Measurements from ENCODE around the gene MTMR2. TPM values are rescaled to one million over a fixed set of nuclear protein-coding genes. Genes with fewer than 3 reads are reported as not detected.

Gene MTMR2
- total and polyA plus RNA-seq, 2 of the 13 experiments (the other 11 are each of a cell fraction or from before 2014, with no cell fraction given) = 12.7 to 22.3 TPM

DNA sequence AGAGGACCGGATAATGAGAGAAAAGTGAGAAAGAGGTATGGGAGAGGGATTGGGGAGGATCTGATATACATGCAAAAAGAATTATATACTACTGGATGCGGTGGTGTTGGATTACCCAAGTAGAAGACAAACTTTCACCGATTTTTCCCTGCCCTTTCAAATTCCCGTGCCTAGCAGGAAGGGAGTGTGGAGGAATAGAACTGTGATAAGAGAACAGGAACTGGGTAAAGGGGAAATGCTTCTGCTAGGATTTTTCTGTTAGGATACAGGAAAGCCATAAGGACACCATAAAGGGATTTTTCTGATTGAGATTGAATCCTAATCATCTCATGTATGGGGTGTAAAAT is 480 bp upstream of the MTMR2 start (continued):
- TF ChIP-seq, protein P1, sequence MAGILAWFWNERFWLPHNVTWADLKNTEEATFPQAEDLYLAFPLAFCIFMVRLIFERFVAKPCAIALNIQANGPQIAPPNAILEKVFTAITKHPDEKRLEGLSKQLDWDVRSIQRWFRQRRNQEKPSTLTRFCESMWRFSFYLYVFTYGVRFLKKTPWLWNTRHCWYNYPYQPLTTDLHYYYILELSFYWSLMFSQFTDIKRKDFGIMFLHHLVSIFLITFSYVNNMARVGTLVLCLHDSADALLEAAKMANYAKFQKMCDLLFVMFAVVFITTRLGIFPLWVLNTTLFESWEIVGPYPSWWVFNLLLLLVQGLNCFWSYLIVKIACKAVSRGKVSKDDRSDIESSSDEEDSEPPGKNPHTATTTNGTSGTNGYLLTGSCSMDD (CRISPR knock-in tag; IDR thresholded peaks at IDR 0.05) = no peak
- TF ChIP-seq PRDM15 (CRISPR knock-in tag; IDR thresholded peaks at IDR 0.05) (no peak), RARG (CRISPR knock-in tag; IDR thresholded peaks at IDR 0.05; ENCODE audit: low read depth) (0 out of 2 replicates have a peak, but pooled peaks have one; percentile 18), ZNF615 (CRISPR knock-in tag; IDR thresholded peaks at IDR 0.05; ENCODE audit: borderline replicate concordance) (no peak), ZC3H13 (CRISPR knock-in tag; IDR thresholded peaks at IDR 0.05) (no peak), PATZ1 (CRISPR knock-in tag; IDR thresholded peaks at IDR 0.05) (no peak), ZNF790 (CRISPR knock-in tag; IDR thresholded peaks at IDR 0.05; ENCODE audit: borderline replicate concordance) (no peak), SRSF4 (IDR thresholded peaks at IDR 0.05; ENCODE audit: low read depth, low read length, poor library complexity, severe bottlenecking) (no peak), JUNB (CRISPR knock-in tag; IDR thresholded peaks at IDR 0.05; ENCODE audit: borderline replicate concordance) (0 out of 2 replicates have a peak, but pooled peaks have one; percentile 4), TEAD3 (CRISPR knock-in tag; optimal IDR thresholded peaks at IDR 0.05; ENCODE audit: borderline replicate concordance) (no peak), ZBTB39 (CRISPR knock-in tag; IDR thresholded peaks at IDR 0.05) (no peak), SMYD3 (CRISPR knock-in tag; IDR thresholded peaks at IDR 0.05) (no peak), ZNF33A (CRISPR knock-in tag; IDR thresholded peaks at IDR 0.05; ENCODE audit: borderline replicate concordance) (0 out of 2 replicates have a peak, but pooled peaks have one; percentile 15), HNF4A (CRISPR knock-in tag; IDR thresholded peaks at IDR 0.05) (no peak), ZNF589 (CRISPR knock-in tag; conservative IDR thresholded peaks at IDR 0.05) (0 out of 2 replicates have a peak, but pooled peaks have one; percentile 6), PREB (CRISPR knock-in tag; IDR thresholded peaks at IDR 0.05) (no peak)
- TF ChIP-seq, protein P2, sequence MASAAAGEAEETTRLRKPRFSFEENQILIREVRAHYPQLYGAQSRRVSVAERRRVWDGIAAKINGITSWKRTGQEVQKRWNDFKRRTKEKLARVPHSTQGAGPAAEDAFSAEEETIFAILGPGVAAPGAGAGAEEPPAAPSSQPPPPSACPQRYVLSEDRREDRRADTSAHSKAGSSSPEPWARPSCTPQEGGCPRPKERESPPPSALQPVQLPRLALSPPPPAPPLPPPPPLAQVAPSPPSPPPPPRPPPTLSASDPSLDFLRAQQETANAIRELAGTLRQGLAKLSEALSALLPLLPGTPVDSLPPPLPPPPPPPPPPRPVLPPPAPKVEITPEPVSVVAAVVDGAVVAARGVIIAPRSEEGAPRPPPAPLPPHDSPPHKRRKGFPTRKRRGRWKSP (CRISPR knock-in tag; IDR thresholded peaks at IDR 0.05) = 0 out of 2 replicates have a peak, but pooled peaks have one; percentile 4

All from HepG2 (cell line).